ENCODE results near the gene MYORG.

The MYORG gene

DNA sequence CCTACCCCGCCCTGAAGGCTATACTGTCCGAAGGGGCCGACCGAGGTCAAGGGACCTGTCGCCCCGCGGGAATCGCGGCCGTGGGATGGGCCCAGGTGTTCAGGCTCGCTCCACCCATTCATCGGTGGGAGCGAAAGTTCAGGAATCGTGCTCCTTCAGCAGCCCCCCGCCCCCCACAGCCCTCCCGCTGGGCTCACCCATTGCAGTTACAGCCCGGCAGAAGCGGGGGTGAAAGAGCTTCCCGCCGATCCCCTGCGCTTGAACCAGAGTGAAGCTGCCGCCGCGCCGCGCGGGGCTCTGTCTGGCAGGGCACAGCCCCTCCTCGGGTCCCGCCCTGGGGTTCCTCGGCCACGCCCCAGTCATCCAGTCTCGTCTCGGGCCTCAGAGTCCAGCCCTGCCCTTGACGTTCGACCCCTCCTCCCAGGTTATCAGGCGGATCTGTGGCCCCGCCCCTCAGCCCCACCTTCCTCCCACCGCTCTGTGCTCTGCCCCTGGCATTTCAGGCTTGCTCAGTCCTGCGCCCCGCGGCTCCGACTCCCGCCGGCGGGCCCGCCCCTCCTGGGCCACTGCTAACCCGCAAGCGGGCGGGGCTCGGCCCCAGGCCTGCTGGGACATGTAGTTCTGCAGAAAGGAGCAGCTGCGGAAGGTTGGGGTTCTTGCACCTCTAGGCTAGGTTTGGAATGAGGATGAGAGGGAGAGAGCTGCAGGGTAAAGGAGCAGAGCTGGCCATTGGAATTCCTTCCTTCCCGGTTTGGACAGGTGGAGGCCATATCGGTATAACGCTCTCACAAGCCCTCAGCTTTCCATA lies at the start of gene MYORG:
Gene MYORG (minus strand): TSS at position 303 of the 808 bp plus-strand sequence. CDS start 3,955 bp downstream, outside the sequence.
- Histone ChIP-seq H3K4me1 (peaks cover 13% of the 10 kb centered on the region), H3K36me3 (replicated peaks) (no peaks in the 10 kb centered on the region; the same call in 1 of the 2 replicates), H3K4me3 (peak within 1 kb of the TSS; percentile 74), H3K9me3 (no peaks in the 10 kb centered on the region), H3K27me3 (ENCODE audit: low read depth) (no peaks in the 10 kb centered on the region)
- peak; percentile 98 to 100 for DNase-seq (ENCODE audit: low spot score in 2 of 2)
- in situ Hi-C loops (cut with MboI; ENCODE audit: low sequenced_read_pairs) = loop anchor here (5.0 kb wide), 1 partner anchor 39 kb away; no protein-coding TSS in a partner anchor

- Histone ChIP-seq H3K4me3 (no peak overlapping the region), H3K9me3 (no peaks in the 10 kb centered on the region), H3K36me3 (replicated peaks) (no peaks in the 10 kb centered on the region), H3K27me3 (ENCODE audit: low read depth) (no peaks in the 10 kb centered on the region), H3K4me1 (no peaks in the 10 kb centered on the region)
- no peak for DNase-seq (ENCODE audit: low spot score in 2 of 2)
- in situ Hi-C loops (cut with MboI; ENCODE audit: low sequenced_read_pairs) = no loop called here
Measured at GRCh38 chr9:34419716-34420504, 43.2 kb upstream of the MYORG start.

DNA sequence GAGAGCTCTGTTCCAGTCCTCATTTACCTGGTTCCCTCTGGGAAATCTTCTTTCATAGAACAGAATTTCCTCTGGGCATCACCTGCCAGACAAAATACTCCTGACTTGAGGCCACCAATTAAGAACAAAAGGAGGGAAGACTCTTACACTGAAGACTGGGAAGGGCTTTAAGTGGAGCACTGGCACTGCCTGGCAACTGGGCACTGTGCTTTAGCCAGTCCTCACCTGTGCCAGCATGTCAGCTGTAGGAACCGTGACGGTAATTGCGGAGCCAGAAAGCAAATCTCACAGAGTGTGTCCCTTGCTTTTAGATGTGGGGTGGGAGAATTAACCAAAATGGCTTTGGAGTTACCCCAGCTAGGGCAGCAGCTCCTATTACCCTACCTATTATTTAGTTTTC lies 41.0 kb upstream of the MYORG start:
- Histone ChIP-seq H3K9me3 (no peaks in the 10 kb centered on the region), H3K36me3 (replicated peaks) (no peaks in the 10 kb centered on the region), H3K4me1 (no peaks in the 10 kb centered on the region), H3K27me3 (ENCODE audit: low read depth) (no peaks in the 10 kb centered on the region), H3K4me3 (no peak overlapping the region)
- no peak for DNase-seq (ENCODE audit: low spot score in 2 of 2)
- in situ Hi-C loops (cut with MboI; ENCODE audit: low sequenced_read_pairs) = no loop called here

DNA sequence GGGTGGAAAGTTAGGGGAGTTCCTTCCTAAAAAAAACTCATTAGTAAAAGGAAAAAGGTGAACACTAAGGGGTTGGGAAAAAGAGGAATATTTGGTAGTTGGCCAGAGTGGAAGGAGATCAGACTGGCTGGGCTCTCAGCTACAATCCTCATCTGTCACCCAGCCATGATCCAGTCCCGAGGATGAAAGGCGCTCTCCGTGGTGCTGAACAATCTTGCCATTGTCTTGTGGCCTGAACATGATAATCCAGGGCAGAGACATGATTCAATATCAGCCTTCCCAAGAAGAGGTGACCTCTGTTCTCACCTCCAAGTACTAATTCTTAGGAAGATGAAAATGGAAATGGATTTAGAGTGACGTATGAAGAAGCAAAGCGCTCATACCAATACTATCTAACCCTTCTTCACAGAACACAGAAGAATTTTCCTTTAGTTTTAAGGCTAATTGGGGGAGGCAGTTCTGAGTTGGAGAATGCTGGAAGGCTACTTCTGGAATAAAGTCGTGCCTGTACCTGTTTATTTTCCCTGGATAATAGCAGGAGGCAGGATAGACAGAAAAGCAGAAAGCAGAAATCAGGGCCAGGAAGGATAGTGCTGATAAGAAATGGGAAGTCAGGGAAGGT lies 36.6 kb upstream of the MYORG start:
- H3K9me3 ChIP-seq = no peaks in the 10 kb centered on the region
- no peaks in the 10 kb centered on the region for H3K4me1 ChIP-seq
- in situ Hi-C loops (cut with MboI; ENCODE audit: low sequenced_read_pairs) = no loop called here
- H3K27me3 ChIP-seq (ENCODE audit: low read depth) = no peaks in the 10 kb centered on the region
- DNase-seq (ENCODE audit: low spot score in 2 of 2) = peak; percentile 20 to 87
- no peak overlapping the region for H3K4me3 ChIP-seq
- H3K36me3 ChIP-seq (replicated peaks) = no peaks in the 10 kb centered on the region

DNA sequence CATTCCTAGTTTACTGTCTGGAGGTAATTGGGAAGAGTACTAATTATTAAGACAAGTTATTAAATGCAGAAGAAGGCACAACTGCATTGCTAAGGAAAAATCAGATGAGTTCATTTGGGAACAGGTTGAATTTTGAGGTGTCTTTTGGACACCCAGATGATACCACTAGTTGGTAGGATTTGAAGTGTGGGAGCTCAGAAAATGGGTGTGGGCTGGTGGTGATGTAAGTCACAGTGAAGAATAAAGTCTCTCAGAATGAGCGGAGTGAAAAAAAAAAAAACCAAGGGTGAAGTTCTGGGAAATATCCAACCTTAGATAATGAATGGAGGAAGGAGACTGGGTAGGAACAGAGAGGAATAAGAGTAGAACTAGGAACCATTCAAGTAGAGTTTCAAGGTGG lies 35.6 kb upstream of the MYORG start:
- DNase-seq (ENCODE audit: low spot score in 2 of 2) = no peak
- no peaks in the 10 kb centered on the region for H3K9me3 ChIP-seq
- H3K4me1 ChIP-seq = no peaks in the 10 kb centered on the region
- H3K4me3 ChIP-seq = no peak overlapping the region
- H3K36me3 ChIP-seq (replicated peaks) = no peaks in the 10 kb centered on the region
- H3K27me3 ChIP-seq (ENCODE audit: low read depth) = no peaks in the 10 kb centered on the region
- in situ Hi-C loops (cut with MboI; ENCODE audit: low sequenced_read_pairs) = no loop called here

DNA sequence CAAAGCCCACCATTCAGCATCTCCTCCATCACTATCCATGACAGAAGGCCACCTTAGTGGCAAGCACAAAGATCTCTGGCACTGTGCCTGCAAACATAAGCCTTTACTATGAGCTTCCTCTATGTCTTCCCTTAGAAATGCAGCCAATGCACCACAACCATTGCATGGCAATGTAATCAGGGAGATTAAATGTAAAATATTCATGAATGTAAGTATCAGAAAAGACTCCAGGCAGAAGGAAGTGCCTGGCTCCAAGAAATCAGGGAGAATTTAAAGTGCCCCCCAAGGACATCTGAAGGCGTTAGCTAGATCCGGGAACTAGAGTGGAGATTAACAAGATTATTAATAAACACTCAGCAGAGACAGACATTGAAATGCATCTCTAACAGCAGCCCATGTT lies 32.5 kb upstream of the MYORG start:
- H3K4me3 ChIP-seq = no peak overlapping the region
- no peak for DNase-seq (ENCODE audit: low spot score in 2 of 2)
- H3K36me3 ChIP-seq (replicated peaks) = no peaks in the 10 kb centered on the region; the same call in none of the 2 replicates
- no peaks in the 10 kb centered on the region for H3K4me1 ChIP-seq
- H3K27me3 ChIP-seq (ENCODE audit: low read depth) = no peaks in the 10 kb centered on the region
- in situ Hi-C loops (cut with MboI; ENCODE audit: low sequenced_read_pairs) = loop anchor here (5.0 to 10.0 kb wide), 2 partner anchors 86 to 193 kb away; no protein-coding TSS in a partner anchor
- H3K9me3 ChIP-seq = no peaks in the 10 kb centered on the region

DNA sequence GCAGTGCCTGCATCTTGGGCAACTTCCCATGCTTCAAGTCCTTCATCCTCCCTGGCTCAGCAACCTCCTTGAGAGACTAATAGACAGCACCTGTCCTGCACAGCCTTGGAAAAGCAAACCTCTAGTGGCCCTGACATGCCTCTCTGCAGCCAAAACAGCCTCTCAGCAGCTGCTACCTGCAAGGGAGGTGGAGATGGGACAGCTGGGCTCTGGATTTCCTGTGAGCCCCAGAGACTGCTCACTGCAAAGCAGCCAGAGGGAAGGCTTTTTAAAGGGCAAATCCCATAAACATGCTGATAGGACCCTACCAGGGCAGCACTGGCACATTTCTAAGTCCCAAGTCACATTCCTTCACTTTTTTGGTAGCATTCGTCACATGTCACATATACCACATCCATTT lies 31.5 kb upstream of the MYORG start:
- no peaks in the 10 kb centered on the region for H3K4me1 ChIP-seq
- no peak for DNase-seq (ENCODE audit: low spot score in 2 of 2)
- H3K27me3 ChIP-seq (ENCODE audit: low read depth) = no peaks in the 10 kb centered on the region
- peaks cover 5% of the 10 kb centered on the region for H3K36me3 ChIP-seq (replicated peaks)
- in situ Hi-C loops (cut with MboI; ENCODE audit: low sequenced_read_pairs) = loop anchor here (5.0 to 10.0 kb wide), 2 partner anchors 87 to 194 kb away; no protein-coding TSS in a partner anchor
- no peaks in the 10 kb centered on the region for H3K9me3 ChIP-seq
- no peak overlapping the region for H3K4me3 ChIP-seq

GRCh38 chr9:34406219-34406618 lies 29.5 kb upstream of the MYORG start:
- Histone ChIP-seq H3K9me3 (no peaks in the 10 kb centered on the region), H3K27me3 (ENCODE audit: low read depth) (no peaks in the 10 kb centered on the region), H3K36me3 (replicated peaks) (peaks cover 17% of the 10 kb centered on the region), H3K4me3 (no peak overlapping the region), H3K4me1 (no peaks in the 10 kb centered on the region)
- no peak for DNase-seq (ENCODE audit: low spot score in 2 of 2)
- in situ Hi-C loops (cut with MboI; ENCODE audit: low sequenced_read_pairs) = loop anchor here (5.0 to 10.0 kb wide), 2 partner anchors 89 to 196 kb away; no protein-coding TSS in a partner anchor

- Histone ChIP-seq H3K9me3 (no peaks in the 10 kb centered on the region), H3K27me3 (ENCODE audit: low read depth) (no peaks in the 10 kb centered on the region), H3K4me1 (no peaks in the 10 kb centered on the region), H3K36me3 (replicated peaks) (peaks cover 17% of the 10 kb centered on the region), H3K4me3 (no peak overlapping the region)
- in situ Hi-C loops (cut with MboI; ENCODE audit: low sequenced_read_pairs) = loop anchor here (5.0 to 10.0 kb wide), 2 partner anchors 89 to 197 kb away; no protein-coding TSS in a partner anchor
- no peak for DNase-seq (ENCODE audit: low spot score in 2 of 2)
Measured at GRCh38 chr9:34405719-34406118, 29.0 kb upstream of the MYORG start.

DNA sequence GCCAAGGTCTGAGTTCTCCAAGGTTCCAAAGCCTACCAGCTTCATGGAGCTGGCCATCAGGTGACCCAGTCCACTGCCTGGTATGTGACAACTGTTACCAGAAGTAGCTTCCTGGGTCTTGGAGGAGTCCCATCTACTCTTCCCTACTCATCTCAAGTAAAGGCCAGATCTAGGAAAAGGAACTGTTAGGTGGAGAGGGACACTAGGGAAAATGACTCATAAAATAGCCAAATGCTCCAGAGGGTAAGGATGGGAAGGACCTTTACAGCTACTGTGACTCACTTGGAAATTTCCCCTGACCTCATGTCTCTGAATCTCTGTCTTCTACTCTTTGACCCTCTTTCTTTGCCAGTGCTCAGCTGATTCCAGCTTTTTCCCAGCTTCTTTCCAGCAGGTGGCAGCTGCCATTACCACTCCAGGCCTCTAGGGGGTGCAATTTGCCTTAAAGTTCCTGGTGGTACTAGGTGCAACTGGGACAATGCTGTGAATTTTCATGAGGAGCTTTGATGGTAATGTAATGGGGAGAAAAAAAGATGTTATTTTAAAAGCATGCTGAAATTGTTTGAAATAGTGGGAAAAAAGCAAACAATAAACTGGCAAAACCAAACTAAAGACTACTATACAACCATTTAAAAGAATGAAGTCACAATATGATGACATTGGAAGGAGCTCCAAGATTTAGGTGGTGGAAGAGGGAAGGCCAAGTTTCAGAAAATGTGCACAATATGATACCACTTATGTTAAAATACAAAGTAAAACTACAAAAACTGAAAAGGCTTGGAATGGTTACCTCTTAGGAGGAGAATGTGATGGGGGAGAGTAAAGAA lies 27.1 kb upstream of the MYORG start:
- Histone ChIP-seq H3K4me3 (no peak overlapping the region), H3K4me1 (no peaks in the 10 kb centered on the region), H3K27me3 (ENCODE audit: low read depth) (no peaks in the 10 kb centered on the region), H3K9me3 (no peaks in the 10 kb centered on the region), H3K36me3 (replicated peaks) (peaks cover 25% of the 10 kb centered on the region)
- DNase-seq (ENCODE audit: low spot score in 2 of 2) = peak; percentile 60 to 86
- in situ Hi-C loops (cut with MboI; ENCODE audit: low sequenced_read_pairs) = loop anchor here (10.0 kb wide), 1 partner anchor 91 kb away; no protein-coding TSS in a partner anchor

DNA sequence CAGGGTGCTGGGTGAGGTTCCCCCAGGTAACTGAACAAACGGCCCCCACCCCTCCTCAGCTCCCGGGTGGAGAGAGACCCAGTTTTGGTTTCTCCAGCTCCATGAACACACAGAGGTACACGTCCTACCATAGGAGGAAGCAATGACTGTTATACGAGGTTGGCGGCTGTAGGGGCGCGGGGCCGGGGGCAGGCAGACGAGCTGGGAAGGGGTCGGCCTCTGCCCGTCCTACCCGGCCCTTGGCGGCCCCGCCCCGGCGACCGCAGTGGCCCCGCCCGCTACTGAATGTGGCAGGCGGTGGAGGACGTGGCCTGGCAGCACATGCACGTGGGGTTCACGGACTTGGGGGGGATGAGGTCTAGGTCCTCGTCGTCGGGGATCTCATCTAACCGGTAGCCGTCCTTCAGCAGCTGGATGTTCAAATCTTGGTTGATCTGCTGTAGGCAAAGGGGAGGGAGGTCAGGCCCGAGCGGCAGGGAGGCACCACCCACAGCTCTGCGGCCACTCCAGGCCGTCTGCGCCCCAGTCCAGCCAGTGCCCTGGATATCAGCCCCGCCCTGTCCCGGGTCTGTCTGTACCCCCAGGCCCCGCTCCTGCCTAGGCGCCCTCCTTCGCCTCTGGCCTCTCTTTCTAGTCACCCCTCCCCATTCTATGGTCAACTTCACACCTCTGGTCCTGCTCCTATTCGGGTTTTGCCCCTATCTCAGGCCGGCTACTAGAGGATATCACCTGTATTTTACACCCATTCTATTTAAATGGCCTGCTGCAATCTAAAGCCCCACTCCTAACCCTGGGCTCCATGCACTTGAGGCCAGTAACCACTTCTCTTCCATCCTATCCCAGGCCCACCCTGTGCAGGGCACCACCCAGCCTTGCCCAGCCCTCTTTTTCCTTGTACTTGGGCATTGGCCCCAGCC lies 24.2 kb upstream of the MYORG start:
- no peaks in the 10 kb centered on the region for H3K4me1 ChIP-seq
- H3K9me3 ChIP-seq = no peaks in the 10 kb centered on the region
- no peaks in the 10 kb centered on the region for H3K27me3 ChIP-seq (ENCODE audit: low read depth)
- in situ Hi-C loops (cut with MboI; ENCODE audit: low sequenced_read_pairs) = loop anchor here (10.0 kb wide), 1 partner anchor 94 kb away; no protein-coding TSS in a partner anchor
- H3K36me3 ChIP-seq (replicated peaks) = peaks cover 25% of the 10 kb centered on the region
- no peak overlapping the region for H3K4me3 ChIP-seq
- DNase-seq (ENCODE audit: low spot score in 2 of 2) = no peak

DNA sequence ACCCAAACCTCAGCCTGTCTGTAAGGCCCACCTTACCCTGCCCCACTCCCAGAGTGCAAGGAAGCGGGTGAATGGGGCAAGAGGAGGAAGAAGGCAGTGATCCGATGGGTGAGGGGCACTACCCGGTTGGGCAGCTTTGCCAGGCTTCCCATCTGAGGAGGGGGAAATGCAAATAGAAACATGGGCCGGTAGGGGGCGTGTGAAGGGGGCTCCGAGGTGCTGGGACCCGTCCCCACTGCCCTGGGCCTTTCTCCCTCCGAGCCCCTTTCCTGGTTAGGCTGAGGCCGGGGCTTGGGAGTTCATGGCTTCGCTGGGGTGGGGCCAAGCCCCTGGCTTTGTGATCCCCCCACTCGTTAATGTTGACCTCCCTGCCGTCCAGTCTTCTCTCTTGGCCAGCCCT lies 23.6 kb upstream of the MYORG start:
- Histone ChIP-seq H3K4me1 (no peaks in the 10 kb centered on the region), H3K9me3 (no peaks in the 10 kb centered on the region), H3K36me3 (replicated peaks) (peaks cover 25% of the 10 kb centered on the region), H3K27me3 (ENCODE audit: low read depth) (no peaks in the 10 kb centered on the region), H3K4me3 (no peak overlapping the region)
- no peak for DNase-seq (ENCODE audit: low spot score in 2 of 2)
- in situ Hi-C loops (cut with MboI; ENCODE audit: low sequenced_read_pairs) = loop anchor here (10.0 kb wide), 1 partner anchor 95 kb away; no protein-coding TSS in a partner anchor

All from HAP-1 (cell line).